Naive thymus-derived CD4-positive, alpha-beta T cell (primary cell): Measurements from ENCODE around the gene VPS18. TPM values are rescaled to one million over a fixed set of nuclear protein-coding genes. Genes with fewer than 3 reads are reported as not detected.
"Not testable (repeated sequence)": the region's sequence is repeated elsewhere in the genome, so short reads cannot be mapped to it uniquely, and the experiment has no call there.

Experiments used
- ATAC-seq: fragments of 150-1000 bp; cut with Tn5 transposase; 2 replicates; pipeline ENCODE4 v1.10.0; 2021; ENCODE audit warnings: mild to moderate bottlenecking, moderate library complexity
- CTCF ChIA-PET: fragments of 350-600 bp; sonication (Branson Sonifier 250); formaldehyde crosslinking; loops from one replicate; lab custom pipeline; 2021; ENCODE audit warnings: antibody characterized with exemption; lab: Charles Lee
- POLR2A ChIA-PET: fragments of 350-600 bp; sonication (Branson Sonifier 250); formaldehyde crosslinking; loops from one replicate; lab custom pipeline; 2021; ENCODE audit warnings: antibody characterized with exemption, inconsistent platforms; lab: Charles Lee
- DNase-seq, 9 donors: peaks; one replicate each; pipeline versions ENCODE4 v3.0.0 to v3.0.0-alpha.2; 2020 to 2022; ENCODE audit warnings: mixed read lengths in 1 of 9
- H3K27ac ChIP-seq: one replicate; pipeline ENCODE4 v1.7.0; 2013; ENCODE audit warnings: mild to moderate bottlenecking, low read depth, low read length, moderate library complexity
- H3K27me3 ChIP-seq, 2 donors: one replicate each; pipeline ENCODE4 v1.7.0; 2013; ENCODE audit warnings: low read length in 2 of 2, mild to moderate bottlenecking in 2 of 2, moderate library complexity in 2 of 2; ENCODE audit not compliant: control insufficient read depth in 2 of 2, insufficient read depth in 2 of 2
- H3K36me3 ChIP-seq, 3 experiments: 1 replicate in 2 of 3; 2 replicates in 1 of 3; pipeline ENCODE4 v1.7.0; 2013; ENCODE audit warnings: low read length in 3 of 3, mild to moderate bottlenecking in 3 of 3, moderate library complexity in 1 of 3; ENCODE audit not compliant: insufficient read depth in 3 of 3, control insufficient read depth in 2 of 3
- H3K4me1 ChIP-seq, 2 donors: one replicate each; pipeline ENCODE4 v1.7.0; 2013; ENCODE audit warnings: low read length in 2 of 2, mild to moderate bottlenecking in 2 of 2, moderate library complexity in 1 of 2; ENCODE audit not compliant: control insufficient read depth in 2 of 2, insufficient read depth in 2 of 2
- H3K4me3 ChIP-seq: 2 replicates; pipeline ENCODE4 v1.7.0; 2013; ENCODE audit warnings: mild to moderate bottlenecking, low read length
- H3K9me3 ChIP-seq, 3 experiments: 1 replicate in 2 of 3; 2 replicates in 1 of 3; pipeline ENCODE4 v1.7.0; 2013; ENCODE audit warnings: low read length in 3 of 3; ENCODE audit not compliant: control insufficient read depth in 2 of 3
- H3K27ac Mint-ChIP-seq, 9 donors: one replicate each; pipeline ENCODE4 v1.8.0; 2020 to 2022; ENCODE audit warnings: mixed read lengths in 9 of 9, mild to moderate bottlenecking in 8 of 9, moderate library complexity in 5 of 9, inconsistent platforms in 2 of 9
- H3K27me3 Mint-ChIP-seq, 5 donors: one replicate each; pipeline ENCODE4 v1.8.0; 2021 to 2022; ENCODE audit warnings: mixed read lengths in 5 of 5, mild to moderate bottlenecking in 1 of 5
- H3K36me3 Mint-ChIP-seq, 5 donors: one replicate each; pipeline ENCODE4 v1.8.0; 2020 to 2022; ENCODE audit warnings: mixed read lengths in 5 of 5, mild to moderate bottlenecking in 3 of 5, inconsistent platforms in 1 of 5
- H3K4me1 Mint-ChIP-seq, 7 donors: one replicate each; pipeline ENCODE4 v1.8.0; 2020 to 2022; ENCODE audit warnings: mixed read lengths in 7 of 7, mild to moderate bottlenecking in 3 of 7, inconsistent platforms in 1 of 7
- H3K4me3 Mint-ChIP-seq, 10 donors: one replicate each; pipeline ENCODE4 v1.8.0; 2020 to 2022; ENCODE audit warnings: mild to moderate bottlenecking in 10 of 10, mixed read lengths in 10 of 10, moderate library complexity in 6 of 10, inconsistent platforms in 2 of 10
- H3K9me3 Mint-ChIP-seq, 11 donors: one replicate each; pipeline ENCODE4 v1.8.0; 2020 to 2022; ENCODE audit warnings: mixed read lengths in 11 of 11, mild to moderate bottlenecking in 4 of 11, inconsistent platforms in 1 of 11, moderate library complexity in 1 of 11
- intact Hi-C, 2 donors: fragments of 100-400 bp; cut with micrococcal nuclease; formaldehyde crosslinking; loops; one replicate each; pipeline ENCODE4 v1.15.1; 2023
- polyA plus RNA-seq, 2 donors: library from polyadenylated mRNA; unstranded; fragments of 300-500 nt; fragmentation: Illumina TruSeq; gene quantifications; one replicate each; pipeline ENCODE4 v1.2.3, GENCODE V29; 2021
- total RNA-seq, 6 experiments: library from RNA in 5 of 6; stranded (reverse) in 5 of 6; gene quantifications; 1 replicate in 5 of 6; 2 replicates in 1 of 6; pipeline ENCODE4 v1.2.3 and lab custom pipeline; 2021 to 2026

Gene VPS18
- total and polyA plus RNA-seq, 7 experiments from 2014 or later, result 15.9 to 25.8 (median 20.5) TPM

- Histone ChIP-seq H3K27me3 (no peaks in the 10 kb centered on the region), H3K36me3 (no peaks in the 10 kb centered on the region), H3K4me3 (no peak overlapping the region), H3K4me1 (no peaks in the 10 kb centered on the region), H3K9me3 (no peaks in the 10 kb centered on the region), H3K27ac (no peak overlapping the region)
- ATAC-seq (no peak), DNase-seq (no peak)
- Mint-ChIP-seq H3K27ac (no peak overlapping the region), H3K36me3 (peaks cover 0 to 3% (median 0%) of the 10 kb centered on the region in 5 donors), H3K4me3 (no peak overlapping the region), H3K9me3 (no peaks in the 10 kb centered on the region), H3K4me1 (peaks cover 0 to 18% (median 13%) of the 10 kb centered on the region in 7 donors), H3K27me3 (no peaks in the 10 kb centered on the region)
- ChIA-PET CTCF (interaction anchor here (0.7 to 6.0 kb wide), 11 partner anchors 9 to 328 kb away, joined by 3 to 101 read pairs (median 10); partner anchors contain the start of genes RHOV and VPS18), POLR2A (interaction anchor here (0.9 to 3.6 kb wide), 4 partner anchors 17 to 38 kb away, joined by 3 to 29 read pairs (median 4); partner anchors contain the start of genes RHOV and VPS18)
- intact Hi-C loops, result loop anchor here (1.0 kb wide), 3 partner anchors 38 to 329 kb away; partner anchors contain the start of gene VPS18 (in 2 of the 2)
These were observed 37.5 kb upstream of the VPS18 start for GRCh38 chr15:40856746-40857145.

- peaks cover 0 to 3% (median 0%) of the 10 kb centered on the region in 5 donors for H3K36me3 Mint-ChIP-seq
- peak overlapping the region in 1 of 9 donors; percentile 9 for H3K27ac Mint-ChIP-seq
- H3K4me3 Mint-ChIP-seq, result no peak overlapping the region
- H3K4me1 Mint-ChIP-seq, result peaks cover 0 to 18% (median 13%) of the 10 kb centered on the region in 7 donors
- ChIA-PET POLR2A (interaction anchor here (0.9 to 3.6 kb wide), 3 partner anchors 31 to 37 kb away, joined by 3 to 29 read pairs (median 6); partner anchors contain the start of gene VPS18), CTCF (interaction anchor here (0.6 to 6.0 kb wide), 20 partner anchors 8 to 1584 kb away, joined by 3 to 101 read pairs (median 6); partner anchors contain the start of genes RHOV and VPS18)
- peaks cover 0 to 2% (median 0%) of the 10 kb centered on the region in 5 donors for H3K27me3 Mint-ChIP-seq
- H3K9me3 Mint-ChIP-seq, result no peaks in the 10 kb centered on the region
- DNase-seq (peak; percentile 58 to 88 (median 74)), ATAC-seq (peak; percentile 95)
- Histone ChIP-seq H3K4me3 (no peak overlapping the region), H3K4me1 (no peaks in the 10 kb centered on the region), H3K36me3 (no peaks in the 10 kb centered on the region), H3K9me3 (no peaks in the 10 kb centered on the region), H3K27ac (no peak overlapping the region), H3K27me3 (no peaks in the 10 kb centered on the region)
- intact Hi-C loops, result loop anchor here (1.0 kb wide), 3 partner anchors 37 to 328 kb away; partner anchors contain the start of gene VPS18 (in 2 of the 2)
These were observed 36.5 kb upstream of the VPS18 start for GRCh38 chr15:40857601-40858341.

- ATAC-seq, result no peak
- Histone ChIP-seq H3K9me3 (no peaks in the 10 kb centered on the region), H3K4me1 (no peaks in the 10 kb centered on the region), H3K4me3 (no peak overlapping the region), H3K27ac (no peak overlapping the region), H3K36me3 (no peaks in the 10 kb centered on the region), H3K27me3 (no peaks in the 10 kb centered on the region)
- ChIA-PET POLR2A (interaction anchor here (1.2 to 3.6 kb wide), 2 partner anchors 33 to 36 kb away, joined by 6 to 29 read pairs; partner anchors contain the start of gene VPS18), CTCF (interaction anchor here (0.6 to 6.0 kb wide), 15 partner anchors 9 to 326 kb away, joined by 3 to 101 read pairs (median 9); partner anchors contain the start of genes RHOV and VPS18)
- Mint-ChIP-seq H3K9me3 (no peaks in the 10 kb centered on the region), H3K27ac (no peak overlapping the region), H3K36me3 (peaks cover 0 to 3% (median 0%) of the 10 kb centered on the region in 5 donors), H3K4me1 (peaks cover 0 to 18% (median 13%) of the 10 kb centered on the region in 7 donors), H3K4me3 (no peak overlapping the region), H3K27me3 (peaks cover 0 to 5% (median 0%) of the 10 kb centered on the region in 5 donors)
- intact Hi-C loops, result no loop called here
- DNase-seq, result no peak
These were observed 35.5 kb upstream of the VPS18 start for GRCh38 chr15:40858706-40859105.

- no peaks in the 10 kb centered on the region for H3K27me3 ChIP-seq
- Mint-ChIP-seq H3K4me3 (peak overlapping the region in 2 of 10 donors; percentile 7 to 31), H3K9me3 (no peaks in the 10 kb centered on the region), H3K27me3 (peaks cover 0 to 5% (median 0%) of the 10 kb centered on the region in 5 donors), H3K4me1 (peaks cover 0 to 18% (median 13%) of the 10 kb centered on the region in 7 donors), H3K36me3 (peaks cover 0 to 3% (median 0%) of the 10 kb centered on the region in 5 donors), H3K27ac (no peak overlapping the region)
- H3K9me3 ChIP-seq, result no peaks in the 10 kb centered on the region
- H3K27ac ChIP-seq, result no peak overlapping the region
- ATAC-seq (peak; percentile 80), DNase-seq (peak; percentile 60 to 84 (median 76))
- H3K36me3 ChIP-seq, result no peaks in the 10 kb centered on the region
- H3K4me1 ChIP-seq, result no peaks in the 10 kb centered on the region
- CTCF ChIA-PET, result interaction anchor here (0.6 to 6.0 kb wide), 14 partner anchors 9 to 326 kb away, joined by 3 to 101 read pairs (median 6); partner anchors contain the start of genes RHOV and VPS18
- H3K4me3 ChIP-seq, result no peak overlapping the region
- intact Hi-C loops, result no loop called here
- POLR2A ChIA-PET, result interaction anchor here (1.2 to 3.6 kb wide), 2 partner anchors 33 to 35 kb away, joined by 6 to 29 read pairs; partner anchors contain the start of gene VPS18
These were observed 34.9 kb upstream of the VPS18 start for GRCh38 chr15:40859206-40859851.

GRCh38 chr15:40861147-40861546 lies 33.1 kb upstream of the VPS18 start:
- ATAC-seq, H3K9me3 ChIP-seq, H3K4me3 Mint-ChIP-seq, H3K27ac ChIP-seq, DNase-seq, H3K27me3 Mint-ChIP-seq, H3K36me3 ChIP-seq, H3K36me3 Mint-ChIP-seq, H3K4me3 ChIP-seq, H3K27me3 ChIP-seq, H3K4me1 ChIP-seq, intact Hi-C loops, H3K9me3 Mint-ChIP-seq: not testable (repeated sequence)
- Mint-ChIP-seq H3K4me1 (peaks cover 0 to 18% (median 13%) of the 10 kb centered on the region in 7 donors), H3K27ac (peak overlapping the region in 1 of 9 donors; percentile 67)
- CTCF ChIA-PET, result interaction anchor here (0.8 to 4.7 kb wide), 2 partner anchors 16 to 324 kb away, joined by 4 to 42 read pairs; no protein-coding TSS in a partner anchor
- POLR2A ChIA-PET, result interaction anchor here (0.6 to 0.7 kb wide), 2 partner anchors 35 to 51 kb away, joined by 3 to 4 read pairs; no protein-coding TSS in a partner anchor
